Transverse colon (tissue), 4 donors: ENCODE results near the gene RINL. TPM values are rescaled to one million over a fixed set of nuclear protein-coding genes. Genes with fewer than 3 reads are reported as not detected.
"Not testable (repeated sequence)": the region's sequence is repeated elsewhere in the genome, so short reads cannot be mapped to it uniquely, and the experiment has no call there.

ENCODE experiments used
- DNase-seq: peaks from one replicate; pipeline ENCODE4 v3.0.0-alpha.2; 2019
- H3K27ac ChIP-seq, 4 donors: fragments of 200-600 bp; sonication (generic); 2 replicates each; pipeline ENCODE4 v1.5.1; 2016 to 2018; ENCODE audit warnings: inconsistent platforms in 4 of 4
- H3K27me3 ChIP-seq: fragments of 200-600 bp; sonication (generic); 2 replicates; pipeline ENCODE4 v1.5.1; 2017; ENCODE audit warnings: inconsistent platforms
- H3K36me3 ChIP-seq, 4 donors: fragments of 200-600 bp; sonication (generic); 2 replicates each; pipeline ENCODE4 v1.5.1; 2017 to 2019; ENCODE audit warnings: inconsistent platforms in 4 of 4
- H3K4me1 ChIP-seq, 4 donors: fragments of 200-600 bp; sonication (generic); 2 replicates each; pipeline ENCODE4 v1.5.1; 2017 to 2020; ENCODE audit warnings: inconsistent platforms in 4 of 4
- H3K4me3 ChIP-seq, 4 donors: fragments of 200-600 bp; sonication (generic); 1 replicate in 1 of 4; 2 replicates in 3 of 4; pipeline versions ENCODE4 v1.5.1 to v1.6.1; 2017 to 2019; ENCODE audit warnings: inconsistent platforms in 4 of 4
- H3K9me3 ChIP-seq, 2 donors: fragments of 200-600 bp; sonication (generic); 2 replicates each; pipeline ENCODE4 v1.5.1; 2017 to 2019; ENCODE audit warnings: inconsistent platforms in 2 of 2
- EP300 ChIP-seq: sonication (generic); formaldehyde crosslinking; IDR thresholded peaks from one replicate; pipeline ENCODE4 v1.6.1; 2017; ENCODE audit warnings: antibody characterized with exemption, low read depth
- POLR2A ChIP-seq: fragments of 450-650 bp; IDR thresholded peaks from one replicate; pipeline ENCODE4 v1.6.1; 2016; ENCODE audit warnings: antibody characterized with exemption, mild to moderate bottlenecking, moderate library complexity
- POLR2AphosphoS5 ChIP-seq, 3 donors: sonication (generic); formaldehyde crosslinking; IDR thresholded peaks; one replicate each; pipeline ENCODE4 v1.6.1; 2016; ENCODE audit warnings: antibody characterized with exemption in 3 of 3
- WGBS, 2 donors: methylation state at CpG; one replicate each; pipeline ENCODE4 v1.1.5; 2018; ENCODE audit warnings: low coverage in 1 of 2; 5-methylcytosine and 5-hydroxymethylcytosine counted together
- in situ Hi-C, 4 donors: fragments of 200-750 bp; cut with MboI; loops; one replicate each; pipeline versions ENCODE4 v1.15.0 to v1.15.1; 2017; ENCODE audit warnings: low sequenced_read_pairs in 3 of 4, low pct_ligation_motif_present in 1 of 4, low pct_unique_long_range_greater_than_20kb in 1 of 4
- intact Hi-C: fragments of 100-400 bp; cut with DNase I; formaldehyde crosslinking; loops from one replicate; pipeline ENCODE4 v1.15.1; 2023; ENCODE audit warnings: low total_unique reads
- total RNA-seq, 4 donors: library from RNA; depleted of rRNA; stranded (reverse); fragments of >200 nt; gene quantifications; one replicate each; pipeline ENCODE4 v1.1.0, GENCODE V29; 2016
- TF ChIP-seq, protein P1 (sequence below), 5 experiments: fragments of 200-600 bp in 3 of 5; fragments of 450-650 bp in 2 of 5; sonication (generic) in 3 of 5; IDR thresholded peaks; 1 replicate in 2 of 5; 2 replicates in 3 of 5; pipeline ENCODE4 v1.5.1; 2016 to 2017; ENCODE audit warnings: antibody characterized with exemption in 5 of 5, inconsistent platforms in 3 of 5, mild to moderate bottlenecking in 2 of 5, moderate library complexity in 1 of 5

Gene RINL
- total RNA-seq, 4 donors from 2014 or later, result 1.8 to 7.0 (median 3.6) TPM

DNA sequence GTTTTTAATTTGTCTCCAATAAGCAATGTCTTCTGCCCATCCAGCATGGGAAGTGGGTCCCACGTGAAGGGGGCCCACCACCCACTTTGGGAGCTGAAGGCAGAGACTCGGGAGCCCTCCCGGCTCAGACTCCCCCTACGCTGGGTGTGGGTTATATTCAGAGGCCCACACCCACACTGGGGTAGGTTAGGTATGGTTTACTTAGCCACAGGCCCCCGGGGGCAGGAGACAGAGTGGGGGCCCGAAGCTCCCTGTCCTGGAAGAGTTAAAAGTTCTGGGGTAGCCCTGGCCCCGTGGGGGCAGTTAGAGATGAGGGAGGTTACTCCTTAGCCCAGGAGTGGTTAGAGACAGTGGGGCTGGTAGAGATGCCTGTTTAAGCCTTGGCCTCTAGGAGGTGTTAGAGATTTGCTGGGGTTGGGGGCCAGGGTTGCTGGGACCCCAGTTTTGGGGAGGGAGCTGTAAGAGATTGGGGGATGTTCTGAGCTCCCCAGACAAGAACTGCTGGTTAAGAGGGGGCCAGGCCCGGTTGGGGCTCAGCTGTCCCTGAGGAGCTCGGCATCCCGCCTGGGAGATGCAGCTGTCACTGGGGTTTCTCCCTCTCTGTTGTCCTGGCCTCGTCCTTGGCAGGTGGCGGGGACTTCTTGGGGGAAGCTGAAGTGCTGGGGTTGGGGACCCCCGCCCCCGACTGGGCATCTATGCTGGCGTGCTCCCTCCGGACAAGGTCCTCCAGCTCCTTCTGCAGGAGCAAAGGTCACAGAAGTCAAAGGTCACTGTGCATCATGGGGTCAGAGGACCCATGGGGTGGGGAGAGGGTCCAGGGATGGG, 712 bp upstream of the RINL start:
- WGBS, 2 donors, result 60 to 70% methylated on average over 1 to 14 of the region's 16 CpGs
- intact Hi-C loops (no loop called here), in situ Hi-C loops (no loop called here)
- Histone ChIP-seq H3K27ac (peak overlapping the region; percentile 56 to 79 (median 68)), H3K9me3 (no peaks in the 10 kb centered on the region), H3K27me3 (no peaks in the 10 kb centered on the region), H3K36me3 (peaks cover 0 to 6% (median 0%) of the 10 kb centered on the region in 4 donors), H3K4me1 (peaks cover 5 to 20% (median 11%) of the 10 kb centered on the region in 4 donors), H3K4me3 (peak overlapping the region in 1 of 4 donors; percentile 8)
- TF ChIP-seq, protein P1, sequence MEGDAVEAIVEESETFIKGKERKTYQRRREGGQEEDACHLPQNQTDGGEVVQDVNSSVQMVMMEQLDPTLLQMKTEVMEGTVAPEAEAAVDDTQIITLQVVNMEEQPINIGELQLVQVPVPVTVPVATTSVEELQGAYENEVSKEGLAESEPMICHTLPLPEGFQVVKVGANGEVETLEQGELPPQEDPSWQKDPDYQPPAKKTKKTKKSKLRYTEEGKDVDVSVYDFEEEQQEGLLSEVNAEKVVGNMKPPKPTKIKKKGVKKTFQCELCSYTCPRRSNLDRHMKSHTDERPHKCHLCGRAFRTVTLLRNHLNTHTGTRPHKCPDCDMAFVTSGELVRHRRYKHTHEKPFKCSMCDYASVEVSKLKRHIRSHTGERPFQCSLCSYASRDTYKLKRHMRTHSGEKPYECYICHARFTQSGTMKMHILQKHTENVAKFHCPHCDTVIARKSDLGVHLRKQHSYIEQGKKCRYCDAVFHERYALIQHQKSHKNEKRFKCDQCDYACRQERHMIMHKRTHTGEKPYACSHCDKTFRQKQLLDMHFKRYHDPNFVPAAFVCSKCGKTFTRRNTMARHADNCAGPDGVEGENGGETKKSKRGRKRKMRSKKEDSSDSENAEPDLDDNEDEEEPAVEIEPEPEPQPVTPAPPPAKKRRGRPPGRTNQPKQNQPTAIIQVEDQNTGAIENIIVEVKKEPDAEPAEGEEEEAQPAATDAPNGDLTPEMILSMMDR (IDR thresholded peaks at IDR 0.05), result no peak
- no peak for TF ChIP-seq EP300
- no peak for TF ChIP-seq POLR2A
- DNase-seq, result no peak

DNA sequence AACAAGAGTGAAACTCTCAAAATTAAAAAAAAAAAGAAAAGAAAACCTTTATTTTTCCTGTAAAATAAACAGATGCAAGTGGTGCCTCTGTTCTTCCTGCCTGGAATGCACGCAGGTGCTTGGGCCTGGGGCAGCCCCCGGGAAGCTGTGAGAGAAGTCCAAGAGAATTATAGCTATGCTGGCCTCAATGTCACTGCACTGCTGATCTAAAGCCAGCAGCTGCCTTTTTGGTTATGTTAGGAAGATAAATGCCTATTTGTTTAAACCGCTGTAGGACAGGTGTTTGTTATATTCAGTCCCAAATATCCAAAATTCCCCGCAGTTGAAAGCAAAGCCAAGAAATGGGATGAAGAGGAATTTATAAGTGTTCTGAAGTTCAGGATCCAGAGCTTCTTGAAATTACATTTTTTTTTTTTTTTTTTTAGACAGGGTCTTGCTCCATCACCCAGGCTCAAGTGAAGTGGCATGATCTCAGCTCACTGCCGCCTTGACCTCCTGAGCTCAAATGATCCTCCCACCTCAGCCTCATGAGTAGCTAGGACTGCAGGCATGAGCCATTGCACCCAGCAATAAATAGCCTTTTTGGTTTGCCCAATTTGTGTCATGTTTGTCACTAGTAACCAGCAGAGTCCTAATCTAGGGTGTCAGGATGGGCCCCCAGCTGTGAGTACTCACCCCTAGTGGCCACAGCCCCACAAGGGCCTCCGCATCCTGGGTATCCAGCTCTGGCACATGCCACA, 2.2 kb downstream of the RINL start:
- intact Hi-C loops (no loop called here), in situ Hi-C loops (no loop called here)
- no peaks in the 10 kb centered on the region for H3K27me3 ChIP-seq
- DNase-seq, result no peak
- no peak overlapping the region for H3K4me3 ChIP-seq
- 84 to 92% methylated on average over 2 to 6 of the region's 6 CpGs for WGBS, 2 donors
- peaks cover 5 to 20% (median 11%) of the 10 kb centered on the region in 4 donors for H3K4me1 ChIP-seq
- no peaks in the 10 kb centered on the region for H3K36me3 ChIP-seq
- TF ChIP-seq, protein P1 (IDR thresholded peaks at IDR 0.05), result no peak
- TF ChIP-seq POLR2A (no peak), EP300 (no peak), POLR2AphosphoS5 (IDR thresholded peaks at IDR 0.05) (no peak)
- H3K27ac ChIP-seq, result no peak overlapping the region
- H3K9me3 ChIP-seq, result no peaks in the 10 kb centered on the region

DNA sequence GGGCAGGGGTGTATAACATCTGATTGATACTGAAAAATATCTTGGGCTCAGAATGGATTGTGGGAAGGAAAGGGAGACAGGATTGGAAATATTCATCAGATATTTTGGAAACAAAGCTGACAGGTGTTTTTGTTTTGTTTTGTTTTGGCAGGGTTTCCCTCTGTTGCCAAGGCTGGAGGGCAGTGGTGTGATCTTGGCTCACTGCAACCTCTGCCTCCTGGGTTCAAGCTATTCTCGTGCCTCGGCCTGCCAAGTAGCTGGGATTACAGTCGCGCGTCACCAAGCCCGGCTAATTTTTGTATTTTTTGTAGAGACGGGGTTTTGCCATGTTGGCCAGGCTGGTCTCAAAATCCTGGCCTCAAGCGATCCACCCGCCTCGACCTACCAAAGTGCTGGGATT, 4.7 kb downstream of the RINL start:
- H3K4me1 ChIP-seq, result peaks cover 5 to 31% (median 17%) of the 10 kb centered on the region in 4 donors
- H3K4me3 ChIP-seq, DNase-seq, H3K27me3 ChIP-seq, H3K9me3 ChIP-seq, H3K36me3 ChIP-seq, in situ Hi-C loops, H3K27ac ChIP-seq, intact Hi-C loops: not testable (repeated sequence)
- 91% methylated on average over 10 of the region's 10 CpGs; no CpG with 5 or more reads in 1 of the 2 donors for WGBS, 2 donors

DNA sequence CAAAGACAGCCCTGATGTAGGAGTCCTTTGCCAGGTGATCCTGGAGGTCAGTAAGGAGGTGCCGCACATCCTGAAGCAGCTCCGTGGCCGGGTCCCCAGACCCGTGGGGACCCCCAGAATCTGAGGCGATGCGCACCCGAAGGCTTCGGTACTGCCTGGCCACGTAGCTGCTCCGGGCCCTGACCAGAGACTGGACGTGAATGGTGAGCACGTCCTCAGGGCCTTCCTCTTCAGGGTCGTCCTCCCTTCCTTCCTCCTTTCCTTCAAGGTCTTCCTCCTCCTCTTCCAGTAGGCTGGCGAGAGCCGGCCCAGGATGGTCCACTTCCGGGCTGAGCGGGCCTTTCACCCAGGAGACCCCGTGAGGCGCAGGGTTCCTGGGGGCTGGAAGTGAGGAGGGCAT, 7.5 kb downstream of the RINL start:
- TF ChIP-seq POLR2AphosphoS5 (IDR thresholded peaks at IDR 0.05) (no peak), EP300 (no peak), POLR2A (no peak)
- TF ChIP-seq, protein P1 (IDR thresholded peaks at IDR 0.05), result no peak
- WGBS, 2 donors, result 92% methylated on average over 19 of the region's 19 CpGs; no CpG with 5 or more reads in 1 of the 2 donors
- DNase-seq, result no peak
- intact Hi-C loops (no loop called here), in situ Hi-C loops (no loop called here)
- Histone ChIP-seq H3K4me1 (peaks cover 0 to 19% (median 12%) of the 10 kb centered on the region in 4 donors), H3K27me3 (no peaks in the 10 kb centered on the region), H3K36me3 (no peaks in the 10 kb centered on the region), H3K4me3 (peak overlapping the region in 1 of 4 donors; percentile 41), H3K27ac (peak overlapping the region in 1 of 4 donors; percentile 58), H3K9me3 (no peaks in the 10 kb centered on the region)
